HepG2 (cell line): ENCODE measurements around the gene RMI1. TPM values are rescaled to one million over a fixed set of nuclear protein-coding genes. Genes with fewer than 3 reads are reported as not detected.

Experiments
- CEBPG ChIP-seq: IDR thresholded peaks from 2 replicates; pipeline ENCODE4 v1.6.1; 2016
- CHD2 ChIP-seq: IDR thresholded peaks from 2 replicates; pipeline ENCODE4 v1.6.1; 2011; ENCODE audit warnings: low read depth, low read length, improper control_type of control experiment
- CSRNP2 ChIP-seq: sonication (generic); formaldehyde crosslinking; conservative IDR thresholded peaks from 2 replicates; pipeline ENCODE4 v1.8.0; 2022; ENCODE audit warnings: low read depth, missing genetic modification reagents
- HDAC1 ChIP-seq: sonication (generic); formaldehyde crosslinking; IDR thresholded peaks from 2 replicates; pipeline ENCODE4 v1.5.1; 2020; ENCODE audit warnings: mild to moderate bottlenecking, missing genetic modification reagents
- IRX3 ChIP-seq: sonication (generic); formaldehyde crosslinking; IDR thresholded peaks from 2 replicates; pipeline ENCODE4 v1.8.1; 2023; ENCODE audit warnings: mild to moderate bottlenecking, low read depth, missing genetic modification reagents, borderline replicate concordance
- MXD3 ChIP-seq: IDR thresholded peaks from 2 replicates; pipeline ENCODE4 v1.6.1; 2016; ENCODE audit warnings: mild to moderate bottlenecking, missing biosample characterization, missing genetic modification reagents
- PITX1 ChIP-seq: sonication (generic); formaldehyde crosslinking; IDR thresholded peaks from 2 replicates; pipeline ENCODE4 v1.5.1; 2020; ENCODE audit warnings: mild to moderate bottlenecking, missing genetic modification reagents
- PREB ChIP-seq: sonication (generic); formaldehyde crosslinking; IDR thresholded peaks from 2 replicates; pipeline ENCODE4 v1.4.0; 2020; ENCODE audit warnings: missing genetic modification reagents
- RXRA ChIP-seq: sonication (generic); formaldehyde crosslinking; IDR thresholded peaks from 2 replicates; pipeline ENCODE4 v1.5.1; 2020; ENCODE audit warnings: missing genetic modification reagents
- SPEN ChIP-seq: sonication (generic); formaldehyde crosslinking; IDR thresholded peaks from 2 replicates; pipeline ENCODE4 v1.5.1; 2020; ENCODE audit warnings: low read depth, mild to moderate bottlenecking, missing genetic modification reagents
- STAG1 ChIP-seq: sonication (generic); formaldehyde crosslinking; IDR thresholded peaks from 2 replicates; pipeline ENCODE4 v1.4.0; 2020; ENCODE audit warnings: missing genetic modification reagents
- THAP9 ChIP-seq: sonication (generic); formaldehyde crosslinking; IDR thresholded peaks from 2 replicates; pipeline ENCODE4; 2020; ENCODE audit warnings: missing genetic modification reagents, mild to moderate bottlenecking, borderline replicate concordance
- ZMAT5 ChIP-seq: sonication (generic); formaldehyde crosslinking; IDR thresholded peaks from 2 replicates; pipeline ENCODE4 v1.5.0; 2020; ENCODE audit warnings: mild to moderate bottlenecking, low read depth, missing genetic modification reagents, borderline replicate concordance
- ZMYM2 ChIP-seq: sonication (generic); formaldehyde crosslinking; IDR thresholded peaks from 2 replicates; pipeline ENCODE4 v1.8.0; 2022; ENCODE audit warnings: mild to moderate bottlenecking, missing genetic modification reagents
- ZNF253 ChIP-seq: sonication (generic); formaldehyde crosslinking; IDR thresholded peaks from 2 replicates; pipeline ENCODE4 v1.8.0; 2022; ENCODE audit warnings: mild to moderate bottlenecking, missing genetic modification reagents, borderline replicate concordance
- ZNF296 ChIP-seq: sonication (generic); formaldehyde crosslinking; conservative IDR thresholded peaks from 2 replicates; pipeline ENCODE4 v1.5.0; 2020; ENCODE audit warnings: mild to moderate bottlenecking, missing genetic modification reagents
- ZNF441 ChIP-seq: sonication (generic); formaldehyde crosslinking; IDR thresholded peaks from 2 replicates; pipeline ENCODE4 v1.7.0; 2021; ENCODE audit warnings: missing genetic modification reagents, borderline replicate concordance
- ZNF562 ChIP-seq: sonication (generic); formaldehyde crosslinking; IDR thresholded peaks from 2 replicates; pipeline ENCODE4 v1.8.0; 2022; ENCODE audit warnings: missing genetic modification reagents, borderline replicate concordance
- ZNF564 ChIP-seq: sonication (generic); formaldehyde crosslinking; IDR thresholded peaks from 2 replicates; pipeline ENCODE4 v1.8.1; 2023; ENCODE audit warnings: mild to moderate bottlenecking, missing genetic modification reagents
- ZNF768 ChIP-seq: sonication (generic); formaldehyde crosslinking; IDR thresholded peaks from 2 replicates; pipeline ENCODE4 v1.4.0; 2020; ENCODE audit warnings: missing genetic modification reagents
- ZNF777 ChIP-seq: sonication (generic); formaldehyde crosslinking; IDR thresholded peaks from 2 replicates; pipeline ENCODE4 v1.4.0; 2020; ENCODE audit warnings: missing genetic modification reagents
- polyA plus RNA-seq, 8 experiments: library from polyadenylated mRNA; depleted of rRNA in 3 of 8; stranded (reverse) in 7 of 8; unstranded in 1 of 8; fragments of >200 nt; fragmentation: Illumina TruSeq in 4 of 8; extraction: Trizol in 4 of 8; gene quantifications; 2 replicates each; pipeline versions ENCODE4 v1.2.1 to v1.2.3, GENCODE V29; 2011 to 2016; ENCODE audit warnings: low read depth in 4 of 8, missing spikeins in 1 of 8, mixed read lengths in 1 of 8; ENCODE audit not compliant: insufficient read depth in 1 of 8
- total RNA-seq, 5 experiments: library from RNA; depleted of rRNA; stranded (reverse); fragments of >200 nt; fragmentation: Illumina TruSeq; extraction: Trizol; gene quantifications; 2 replicates each; pipeline ENCODE4 v1.2.3, GENCODE V29; 2016; ENCODE audit warnings: low read depth in 1 of 5

Gene RMI1
- total and polyA plus RNA-seq, 2 of the 13 experiments (the other 11 are each of a cell fraction or from before 2014, with no cell fraction given), result 0.54 to 3.7 TPM

GRCh38 chr9:83956436-83957247 is 24.0 kb upstream of the RMI1 start (continued):
- TF ChIP-seq PITX1 (peak; percentile 78), PREB (CRISPR knock-in tag) (no peak), ZMYM2 (CRISPR knock-in tag) (0 out of 2 replicates have a peak, but pooled peaks have one; percentile 56), ZNF296 (CRISPR knock-in tag) (peak; percentile 94; the same call in 1 of the 2 replicates), STAG1 (CRISPR knock-in tag) (no peak), CEBPG (peak; percentile 63), ZNF777 (peak; percentile 96), ZNF564 (CRISPR knock-in tag) (0 out of 2 replicates have a peak, but pooled peaks have one; percentile 50), HDAC1 (CRISPR knock-in tag) (peak; percentile 89), RXRA (CRISPR knock-in tag) (peak; percentile 80), ZNF768 (CRISPR knock-in tag) (peak; percentile 47), ZNF253 (CRISPR knock-in tag) (0 out of 2 replicates have a peak, but pooled peaks have one; percentile 15), CHD2 (peak; percentile 18), MXD3 (CRISPR knock-in tag) (peak; percentile 42; the same call in 1 of the 2 replicates), ZNF562 (peak; percentile 55; the same call in 1 of the 2 replicates), SPEN (CRISPR knock-in tag) (peak; percentile 87), ZMAT5 (CRISPR knock-in tag) (no peak), IRX3 (CRISPR knock-in tag) (0 out of 2 replicates have a peak, but pooled peaks have one; percentile 31), CSRNP2 (CRISPR knock-in tag) (peak; percentile 73; the same call in 1 of the 2 replicates), THAP9 (CRISPR knock-in tag) (peak; percentile 91), ZNF441 (CRISPR knock-in tag) (peak; percentile 48; the same call in 1 of the 2 replicates)
